PC-3 (cell line): ENCODE measurements around the gene SPRED2. TPM values are rescaled to one million over a fixed set of nuclear protein-coding genes. Genes with fewer than 3 reads are reported as not detected.

Experiments
- ATAC-seq: fragments of 200-7000 bp; cut with Tn5 transposase; 2 replicates; pipeline ENCODE4 v1.9.1; 2020; ENCODE audit warnings: mild to moderate bottlenecking, moderate library complexity
- BruUV-seq: library from RNA; stranded (reverse); fragments of 400-500 nt; replicated peaks from 2 replicates; lab custom pipeline; 2021; lab: Mats Ljungman, UMichigan
- CTCF ChIA-PET: fragments of 300-600 bp; sonication (Branson Sonifier 250); formaldehyde crosslinking; loops from one replicate; lab custom pipeline; 2022; ENCODE audit warnings: antibody characterized with exemption; lab: Charles Lee
- POLR2A ChIA-PET: fragments of 300-600 bp; sonication (Branson Sonifier 250); formaldehyde crosslinking; loops from one replicate; lab custom pipeline; 2022; ENCODE audit warnings: antibody characterized with exemption; ENCODE audit not compliant: unreplicated experiment; lab: Charles Lee
- DNase-seq: peaks from one replicate; pipeline ENCODE4 v3.0.0-alpha.2; 2015
- H2AFZ ChIP-seq: fragments of 300-600 bp; sonication (generic); 2 replicates; pipeline ENCODE4 v1.6.0; 2016; ENCODE audit warnings: antibody characterized with exemption, low read length
- H3F3A ChIP-seq: fragments of 300-600 bp; sonication (generic); one replicate; pipeline ENCODE4 v1.6.0; 2017; ENCODE audit warnings: antibody characterized with exemption, low read length, control low read depth, mild to moderate bottlenecking; ENCODE audit not compliant: unreplicated experiment
- H3K27ac ChIP-seq: fragments of 300-600 bp; sonication (generic); 2 replicates; pipeline ENCODE4 v1.5.1; 2016; ENCODE audit warnings: mild to moderate bottlenecking, low read length
- H3K27me3 ChIP-seq: fragments of 300-600 bp; sonication (generic); 2 replicates; pipeline ENCODE4 v1.6.1; 2016; ENCODE audit warnings: low read length, mixed read lengths
- H3K36me3 ChIP-seq: fragments of 300-600 bp; sonication (generic); 2 replicates; pipeline ENCODE4 v1.6.1; 2016; ENCODE audit warnings: low read depth, mixed run types, low read length, mixed read lengths
- H3K4me1 ChIP-seq: fragments of 300-600 bp; sonication (generic); 2 replicates; pipeline ENCODE4 v1.5.1; 2016; ENCODE audit warnings: low read length; ENCODE audit not compliant: insufficient read depth
- H3K4me2 ChIP-seq: fragments of 300-600 bp; sonication (generic); 2 replicates; pipeline ENCODE4 v1.6.0; 2016; ENCODE audit warnings: low read length
- H3K4me3 ChIP-seq: fragments of 300-600 bp; sonication (generic); 2 replicates; pipeline ENCODE4 v1.5.1; 2016; ENCODE audit warnings: mild to moderate bottlenecking, low read length, mixed read lengths
- H3K79me2 ChIP-seq: fragments of 300-600 bp; sonication (generic); 2 replicates; pipeline ENCODE4 v1.6.1; 2017; ENCODE audit warnings: low read length, mixed read lengths
- H3K9ac ChIP-seq: fragments of 300-600 bp; sonication (generic); 2 replicates; pipeline ENCODE4 v1.6.0; 2016; ENCODE audit warnings: mild to moderate bottlenecking, low read length
- H3K9me2 ChIP-seq: fragments of 300-600 bp; sonication (generic); replicated peaks from 2 replicates; pipeline ENCODE4 v1.6.1; 2016; ENCODE audit warnings: mixed run types, low read length, mixed read lengths
- H3K9me3 ChIP-seq: fragments of 300-600 bp; sonication (generic); 2 replicates; pipeline ENCODE4 v1.6.1; 2016; ENCODE audit warnings: low read length, mixed read lengths
- H4K20me1 ChIP-seq: fragments of 300-600 bp; sonication (generic); 2 replicates; pipeline ENCODE4 v1.6.1; 2016; ENCODE audit warnings: low read length, mixed read lengths
- CTCF ChIP-seq: fragments of 300-600 bp; sonication (generic); conservative IDR thresholded peaks from 2 replicates; pipeline ENCODE4 v1.5.1; 2017; ENCODE audit warnings: antibody characterized with exemption, low read depth, mild to moderate bottlenecking, low read length
- EZH2 ChIP-seq: fragments of 300-600 bp; sonication (generic); IDR thresholded peaks from one replicate; pipeline ENCODE4 v1.6.1; 2017; ENCODE audit warnings: antibody characterized with exemption, mild to moderate bottlenecking, low read length; ENCODE audit not compliant: unreplicated experiment
- EZH2phosphoT487 ChIP-seq: fragments of 300-600 bp; sonication (generic); IDR thresholded peaks from 2 replicates; pipeline ENCODE4 v1.6.1; 2018; ENCODE audit warnings: mild to moderate bottlenecking, antibody characterized with exemption, low read length, borderline replicate concordance
- intact Hi-C: fragments of 100-400 bp; cut with micrococcal nuclease; formaldehyde crosslinking; loops from 2 replicates; pipeline ENCODE4 v1.9.0; 2023
- total RNA-seq: library from RNA; depleted of rRNA; stranded (reverse); fragments of >200 nt; gene quantifications from 2 replicates; pipeline ENCODE4 v1.2.3, GENCODE V29; 2014

SPRED2 gene
- total RNA-seq, 1 experiment from 2014 or later = 16.2 TPM

DNA sequence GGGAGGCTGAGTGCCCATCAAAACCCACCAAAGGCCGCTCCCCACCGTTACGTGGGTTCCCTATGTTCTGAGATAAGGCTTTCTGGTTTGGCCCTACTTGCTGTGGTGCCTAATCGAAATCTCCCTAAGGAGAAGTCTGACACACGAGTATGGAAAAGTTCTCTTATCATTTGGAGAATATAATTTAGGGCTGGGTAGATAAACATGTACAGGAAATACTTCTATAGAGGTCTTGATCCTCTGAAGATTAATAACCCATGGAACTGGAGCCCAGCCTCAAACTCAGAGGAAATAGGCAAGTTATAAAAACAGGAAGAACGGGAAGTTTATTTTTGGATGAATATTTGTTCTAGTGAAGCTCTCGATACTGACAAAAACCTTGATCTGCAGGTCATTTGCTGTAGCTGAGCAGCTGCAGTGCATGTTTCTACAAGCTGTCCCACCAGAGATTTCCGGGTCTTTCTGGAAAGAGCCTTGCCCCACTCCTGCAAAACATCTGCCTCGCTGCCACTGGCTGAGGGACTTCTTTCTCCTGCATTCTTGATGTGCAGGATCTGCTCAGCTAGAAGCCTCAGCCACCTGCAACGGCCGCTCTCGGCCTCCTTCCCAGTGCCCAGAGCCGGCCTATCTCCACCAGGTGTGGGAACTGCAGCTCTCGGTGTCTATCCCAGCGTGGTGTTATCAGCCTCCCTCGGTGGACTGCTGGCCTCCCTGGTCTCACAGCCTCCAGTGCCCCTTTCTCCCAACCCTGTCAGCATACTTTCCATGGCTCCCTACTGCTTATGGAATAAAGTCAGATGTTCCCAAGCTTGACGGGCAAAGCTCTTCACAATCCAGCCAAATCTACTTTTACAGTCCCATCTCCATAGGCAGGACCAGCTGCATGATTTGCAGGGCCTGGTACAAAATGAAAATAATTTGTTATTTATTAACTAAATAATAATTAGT lies 48.6 kb downstream of the SPRED2 start:
- intact Hi-C loops = loop anchor here (1.0 to 5.0 kb wide), 7 partner anchors 13 to 169 kb away; no protein-coding TSS in a partner anchor
- no peaks in the 10 kb centered on the region for H3K9me3 ChIP-seq
- DNase-seq (peak; percentile 61), ATAC-seq (peak; percentile 35)
- POLR2A ChIA-PET = interaction anchor here (0.6 to 1.8 kb wide), 2 partner anchors 16 to 56 kb away, joined by 8 to 9 read pairs; no protein-coding TSS in a partner anchor
- H3F3A ChIP-seq = peaks cover 10% of the 10 kb centered on the region
- BruUV-seq = no TSS peak
- H3K27me3 ChIP-seq = no peaks in the 10 kb centered on the region
- TF ChIP-seq CTCF (no peak), EZH2 (no peak), EZH2phosphoT487 (no peak)
- H3K9me2 ChIP-seq = no peaks in the 10 kb centered on the region
- CTCF ChIA-PET = interaction anchor here (0.9 to 1.3 kb wide), 3 partner anchors 10 to 48 kb away, joined by 3 to 7 read pairs (median 4); no protein-coding TSS in a partner anchor
- peak overlapping the region; percentile 94 for H3K27ac ChIP-seq
- H3K36me3 ChIP-seq = no peaks in the 10 kb centered on the region; the same call in 1 of the 2 replicates
- 0 out of 2 replicates have a peak, but pooled peaks cover 7% of the 10 kb centered on the region for H4K20me1 ChIP-seq
- peaks cover 69% of the 10 kb centered on the region for H3K4me1 ChIP-seq
- H3K4me2 ChIP-seq = peak overlapping the region; percentile 80
- H3K79me2 ChIP-seq = peaks cover 87% of the 10 kb centered on the region
- H2AFZ ChIP-seq = no peak overlapping the region
- peak overlapping the region; percentile 40; the same call in 1 of the 2 replicates for H3K4me3 ChIP-seq
- peak overlapping the region; percentile 67 for H3K9ac ChIP-seq

- H3K4me3 ChIP-seq = peak overlapping the region; percentile 40; the same call in 1 of the 2 replicates
- DNase-seq = peak; percentile 99
- peaks cover 84% of the 10 kb centered on the region for H3K79me2 ChIP-seq
- H3K4me1 ChIP-seq = peaks cover 76% of the 10 kb centered on the region
- no TSS peak for BruUV-seq
- no peaks in the 10 kb centered on the region for H3K27me3 ChIP-seq
- peak; percentile 78 for ATAC-seq
- no peaks in the 10 kb centered on the region for H3K9me2 ChIP-seq
- intact Hi-C loops = loop anchor here (1.0 to 5.0 kb wide), 8 partner anchors 14 to 190 kb away; no protein-coding TSS in a partner anchor
- peaks cover 10% of the 10 kb centered on the region for H3F3A ChIP-seq
- H3K36me3 ChIP-seq = no peaks in the 10 kb centered on the region; the same call in 1 of the 2 replicates
- peak; percentile 73 for TF ChIP-seq CTCF
- TF ChIP-seq EZH2phosphoT487 = peak; percentile 79
- TF ChIP-seq EZH2 = no peak
- no peaks in the 10 kb centered on the region for H4K20me1 ChIP-seq
- H3K27ac ChIP-seq = peak overlapping the region; percentile 94
- no peaks in the 10 kb centered on the region for H3K9me3 ChIP-seq
- ChIA-PET POLR2A (interaction anchor here (0.6 to 1.8 kb wide), 5 partner anchors 13 to 156 kb away, joined by 4 to 9 read pairs (median 6); partner anchors contain the start of gene ACTR2), CTCF (interaction anchor here (0.6 to 1.3 kb wide), 6 partner anchors 9 to 465 kb away, joined by 3 to 7 read pairs (median 4); no protein-coding TSS in a partner anchor)
- no peak overlapping the region for H2AFZ ChIP-seq
- H3K4me2 ChIP-seq = peak overlapping the region; percentile 80
- H3K9ac ChIP-seq = peak overlapping the region; percentile 67
Observed at GRCh38 chr2:65382776-65383357, 49.5 kb downstream of the SPRED2 start.
